Ishikawa (cell line): ENCODE data around the gene FRAS1.

Experiments used
- CEBPB ChIP-seq: IDR thresholded peaks from 2 replicates; pipeline ENCODE4 v1.6.1; 2012
- CREB1 ChIP-seq: IDR thresholded peaks from 2 replicates; pipeline ENCODE4 v1.6.1; 2012; ENCODE audit warnings: low read depth
- EP300 ChIP-seq: IDR thresholded peaks from 2 replicates; pipeline ENCODE4 v1.6.1; 2012; ENCODE audit warnings: borderline replicate concordance
- TAF1 ChIP-seq: IDR thresholded peaks from 2 replicates; pipeline ENCODE4 v1.6.1; 2012; ENCODE audit warnings: low read depth, mild to moderate bottlenecking

GRCh38 chr4:78095081-78095480, 38.0 kb downstream of the FRAS1 start:
- TF ChIP-seq CREB1 = no peak
- no peak for TF ChIP-seq EP300
- TF ChIP-seq TAF1 = no peak
- TF ChIP-seq CEBPB = no peak
